ENCODE data around the gene ANO2.

Gene ANO2

GRCh38 chr12:5615760-5616159, 329.3 kb downstream of the ANO2 start:
- no peak overlapping the region for H3K4me3 ChIP-seq (ENCODE audit: low read depth, low read length)
- TF ChIP-seq POLR2A (IDR thresholded peaks at IDR 0.05; ENCODE audit: extremely low read depth, insufficient read length) = no peak
- no peak for TF ChIP-seq CTCF (IDR thresholded peaks at IDR 0.05; ENCODE audit: low read depth, low read length)
- TF ChIP-seq MYC (IDR thresholded peaks at IDR 0.05; ENCODE audit: low read depth, low read length) = no peak
- TF ChIP-seq MAX (IDR thresholded peaks at IDR 0.05; ENCODE audit: low read depth, low read length) = no peak
- no peak for DNase-seq (ENCODE audit: low read depth)

GRCh38 chr12:5614256-5614655, 330.8 kb downstream of the ANO2 start:
- no peak for DNase-seq (ENCODE audit: low read depth)
- H3K4me3 ChIP-seq (ENCODE audit: low read depth, low read length) = no peak overlapping the region
- TF ChIP-seq MYC (IDR thresholded peaks at IDR 0.05; ENCODE audit: low read depth, low read length) = no peak

DNA sequence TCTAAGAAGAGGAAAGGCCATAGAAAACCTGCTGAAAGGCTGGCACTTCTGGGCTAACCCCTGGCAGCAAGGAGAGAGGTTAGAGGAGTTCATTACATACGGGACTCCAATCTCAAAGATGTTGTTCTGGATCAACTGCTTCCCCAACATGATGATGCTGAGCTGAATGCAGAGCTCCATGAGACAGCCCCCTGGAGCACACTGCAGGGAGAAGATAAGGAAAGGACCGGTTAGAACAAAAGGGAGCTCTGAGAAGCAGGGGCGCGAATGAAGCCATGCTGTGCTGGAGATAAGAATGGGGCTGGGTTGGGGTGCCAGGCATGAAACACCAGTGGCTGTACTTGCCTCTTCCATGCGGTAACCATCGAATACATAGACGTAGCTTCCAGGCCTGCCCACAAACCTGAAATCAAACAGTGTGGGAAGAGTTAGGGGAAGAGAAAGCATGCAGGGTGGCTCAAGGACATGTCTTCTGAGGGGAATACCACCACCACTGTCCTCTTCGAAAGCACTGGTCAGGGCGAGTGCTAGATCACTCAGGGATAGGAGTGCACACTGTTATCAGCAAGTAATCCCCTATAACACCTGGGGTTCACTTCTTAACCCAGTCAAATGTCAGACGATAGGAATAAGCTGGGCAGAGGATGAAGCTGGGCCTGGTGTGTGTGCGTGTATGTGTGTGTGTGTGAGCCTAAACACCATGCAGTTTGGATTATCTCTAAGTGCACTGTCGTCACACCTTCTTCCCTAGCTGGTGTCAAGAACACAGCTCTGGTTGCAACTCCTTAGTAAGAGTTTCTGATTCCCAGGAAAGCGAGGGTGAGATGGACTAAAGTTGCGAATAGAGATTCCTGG, 332.3 kb downstream of the ANO2 start:
- H3K4me3 ChIP-seq (ENCODE audit: low read depth, low read length) = no peak overlapping the region
- no peak for DNase-seq (ENCODE audit: low read depth)
- TF ChIP-seq POLR2A (IDR thresholded peaks at IDR 0.05; ENCODE audit: extremely low read depth, insufficient read length) (no peak), CTCF (IDR thresholded peaks at IDR 0.05; ENCODE audit: low read depth, low read length) (no peak), MAX (IDR thresholded peaks at IDR 0.05; ENCODE audit: low read depth, low read length) (no peak), MYC (IDR thresholded peaks at IDR 0.05; ENCODE audit: low read depth, low read length) (no peak)

DNA sequence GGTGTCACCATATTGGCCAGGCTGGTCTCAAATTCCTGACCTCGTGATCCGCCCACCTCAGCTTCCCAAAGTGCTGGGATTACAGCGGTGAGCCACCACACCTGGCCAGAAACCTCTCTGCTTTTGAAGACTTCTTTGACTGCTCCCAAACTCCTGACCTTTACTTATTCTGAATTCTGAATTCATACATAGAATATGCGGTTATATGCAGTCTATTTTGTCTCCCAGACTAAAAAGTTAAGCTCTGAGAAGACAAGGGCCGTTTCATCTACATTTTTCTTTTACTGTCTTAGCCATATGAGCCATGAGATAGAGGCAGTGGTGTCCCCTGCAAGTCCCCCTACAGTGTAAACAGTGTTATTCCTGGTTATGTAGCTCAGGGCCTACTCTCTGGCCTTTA, 333.9 kb downstream of the ANO2 start:
- H3K4me3 ChIP-seq (ENCODE audit: low read depth, low read length) = no peak overlapping the region
- DNase-seq (ENCODE audit: low read depth) = no peak
- no peak for TF ChIP-seq CTCF (IDR thresholded peaks at IDR 0.05; ENCODE audit: low read depth, low read length)

GRCh38 chr12:5599378-5599777, 345.7 kb downstream of the ANO2 start:
- DNase-seq (ENCODE audit: low read depth) = no peak
- no peak for TF ChIP-seq MYC (IDR thresholded peaks at IDR 0.05; ENCODE audit: low read depth, low read length)
- no peak for TF ChIP-seq MAX (IDR thresholded peaks at IDR 0.05; ENCODE audit: low read depth, low read length)
- TF ChIP-seq CTCF (IDR thresholded peaks at IDR 0.05; ENCODE audit: low read depth, low read length) = no peak
- no peak for TF ChIP-seq POLR2A (IDR thresholded peaks at IDR 0.05; ENCODE audit: extremely low read depth, insufficient read length)
- H3K4me3 ChIP-seq (ENCODE audit: low read depth, low read length) = no peak overlapping the region

GRCh38 chr12:5593998-5594397, 351.1 kb downstream of the ANO2 start:
- H3K4me3 ChIP-seq (ENCODE audit: low read depth, low read length) = no peak overlapping the region
- TF ChIP-seq POLR2A (IDR thresholded peaks at IDR 0.05; ENCODE audit: extremely low read depth, insufficient read length) (no peak), CTCF (IDR thresholded peaks at IDR 0.05; ENCODE audit: low read depth, low read length) (no peak), MYC (IDR thresholded peaks at IDR 0.05; ENCODE audit: low read depth, low read length) (no peak), MAX (IDR thresholded peaks at IDR 0.05; ENCODE audit: low read depth, low read length) (no peak)
- no peak for DNase-seq (ENCODE audit: low read depth)

Data from NB4 (cell line).